ENCODE measurements around the gene MYL3. TPM values are rescaled to one million over a fixed set of nuclear protein-coding genes. Genes with fewer than 3 reads are reported as not detected.

The MYL3 gene
- polyA plus RNA-seq, 1 of the 3 experiments (the other 2 are of a cell fraction) = not detected

DNA sequence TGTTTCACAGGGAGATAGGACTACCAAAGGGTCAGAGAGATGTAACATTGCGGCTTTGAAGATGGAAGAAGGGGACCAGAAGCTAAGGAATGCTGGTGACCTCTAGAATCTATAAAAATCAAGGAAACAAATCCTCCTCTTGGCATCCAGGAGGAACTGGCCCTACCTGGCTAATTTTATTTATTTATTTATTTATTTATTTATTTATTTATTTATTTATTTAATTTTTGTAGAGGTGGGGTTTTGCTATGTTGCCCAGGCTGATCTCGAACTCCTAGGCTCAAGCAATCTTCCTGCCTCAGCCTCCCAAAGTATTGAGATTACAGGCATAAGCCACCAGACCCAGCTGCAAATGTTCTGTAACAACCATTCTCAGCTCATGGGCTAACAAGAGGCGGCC, 19.7 kb downstream of the MYL3 start:
- TF ChIP-seq RAD21 (IDR thresholded peaks at IDR 0.05; ENCODE audit: low read length) (no peak), RFX5 (IDR thresholded peaks at IDR 0.05; ENCODE audit: low read length) (no peak), EZH2phosphoT487 (IDR thresholded peaks at IDR 0.05; ENCODE audit: borderline replicate concordance, low read depth) (no peak), POLR2AphosphoS5 (IDR thresholded peaks at IDR 0.05; ENCODE audit: low read depth, low read length) (no peak), FOXJ3 (CRISPR knock-in tag; IDR thresholded peaks at IDR 0.05) (no peak), TAF1 (IDR thresholded peaks at IDR 0.05; ENCODE audit: borderline replicate concordance, low read depth, low read length) (no peak), GATA2 (CRISPR knock-in tag; IDR thresholded peaks at IDR 0.05) (no peak)
- TF ChIP-seq, protein P1, sequence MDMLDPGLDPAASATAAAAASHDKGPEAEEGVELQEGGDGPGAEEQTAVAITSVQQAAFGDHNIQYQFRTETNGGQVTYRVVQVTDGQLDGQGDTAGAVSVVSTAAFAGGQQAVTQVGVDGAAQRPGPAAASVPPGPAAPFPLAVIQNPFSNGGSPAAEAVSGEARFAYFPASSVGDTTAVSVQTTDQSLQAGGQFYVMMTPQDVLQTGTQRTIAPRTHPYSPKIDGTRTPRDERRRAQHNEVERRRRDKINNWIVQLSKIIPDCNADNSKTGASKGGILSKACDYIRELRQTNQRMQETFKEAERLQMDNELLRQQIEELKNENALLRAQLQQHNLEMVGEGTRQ (IDR thresholded peaks at IDR 0.05; ENCODE audit: borderline replicate concordance, low read depth, low read length) = no peak
- TF ChIP-seq, protein P2, sequence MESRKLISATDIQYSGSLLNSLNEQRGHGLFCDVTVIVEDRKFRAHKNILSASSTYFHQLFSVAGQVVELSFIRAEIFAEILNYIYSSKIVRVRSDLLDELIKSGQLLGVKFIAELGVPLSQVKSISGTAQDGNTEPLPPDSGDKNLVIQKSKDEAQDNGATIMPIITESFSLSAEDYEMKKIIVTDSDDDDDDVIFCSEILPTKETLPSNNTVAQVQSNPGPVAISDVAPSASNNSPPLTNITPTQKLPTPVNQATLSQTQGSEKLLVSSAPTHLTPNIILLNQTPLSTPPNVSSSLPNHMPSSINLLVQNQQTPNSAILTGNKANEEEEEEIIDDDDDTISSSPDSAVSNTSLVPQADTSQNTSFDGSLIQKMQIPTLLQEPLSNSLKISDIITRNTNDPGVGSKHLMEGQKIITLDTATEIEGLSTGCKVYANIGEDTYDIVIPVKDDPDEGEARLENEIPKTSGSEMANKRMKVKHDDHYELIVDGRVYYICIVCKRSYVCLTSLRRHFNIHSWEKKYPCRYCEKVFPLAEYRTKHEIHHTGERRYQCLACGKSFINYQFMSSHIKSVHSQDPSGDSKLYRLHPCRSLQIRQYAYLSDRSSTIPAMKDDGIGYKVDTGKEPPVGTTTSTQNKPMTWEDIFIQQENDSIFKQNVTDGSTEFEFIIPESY (IDR thresholded peaks at IDR 0.05; ENCODE audit: borderline replicate concordance, low read depth) = no peak
- TF ChIP-seq, protein P3, sequence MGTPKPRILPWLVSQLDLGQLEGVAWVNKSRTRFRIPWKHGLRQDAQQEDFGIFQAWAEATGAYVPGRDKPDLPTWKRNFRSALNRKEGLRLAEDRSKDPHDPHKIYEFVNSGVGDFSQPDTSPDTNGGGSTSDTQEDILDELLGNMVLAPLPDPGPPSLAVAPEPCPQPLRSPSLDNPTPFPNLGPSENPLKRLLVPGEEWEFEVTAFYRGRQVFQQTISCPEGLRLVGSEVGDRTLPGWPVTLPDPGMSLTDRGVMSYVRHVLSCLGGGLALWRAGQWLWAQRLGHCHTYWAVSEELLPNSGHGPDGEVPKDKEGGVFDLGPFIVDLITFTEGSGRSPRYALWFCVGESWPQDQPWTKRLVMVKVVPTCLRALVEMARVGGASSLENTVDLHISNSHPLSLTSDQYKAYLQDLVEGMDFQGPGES (IDR thresholded peaks at IDR 0.05; ENCODE audit: low read depth, low read length) = no peak
- TF ChIP-seq, protein P4, sequence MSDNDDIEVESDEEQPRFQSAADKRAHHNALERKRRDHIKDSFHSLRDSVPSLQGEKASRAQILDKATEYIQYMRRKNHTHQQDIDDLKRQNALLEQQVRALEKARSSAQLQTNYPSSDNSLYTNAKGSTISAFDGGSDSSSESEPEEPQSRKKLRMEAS (IDR thresholded peaks at IDR 0.05; ENCODE audit: low read depth) = no peak
- H3K27ac ChIP-seq (ENCODE audit: low read depth in 2 of 2, low read length in 1 of 2) = no peak overlapping the region
- H3K9ac ChIP-seq = no peak overlapping the region
- no peak overlapping the region for H3K4me2 ChIP-seq
- POLR2A ChIA-PET = no interaction called here
- DNase-seq = no peak
- H4K20me1 ChIP-seq (ENCODE audit: insufficient read depth) = no peaks in the 10 kb centered on the region
- H3K4me1 ChIP-seq (ENCODE audit: control insufficient read depth in 1 of 2, insufficient read depth in 2 of 2, low read depth in 1 of 2, low read length in 1 of 2) = peaks cover 0 to 27% of the 10 kb centered on the region in 2 experiments; a peak in 2 of 4 replicates
- no peaks in the 10 kb centered on the region for H3K36me3 ChIP-seq (replicated peaks in 1 of 2; ENCODE audit: control insufficient read depth in 1 of 2, insufficient read depth in 2 of 2, low read length in 1 of 2)
- H3K4me3 ChIP-seq (ENCODE audit: low read depth in 2 of 2, low read length in 1 of 2) = no peak overlapping the region
- CTCF ChIA-PET = no interaction called here
- H3K27me3 ChIP-seq (ENCODE audit: insufficient read depth) = no peaks in the 10 kb centered on the region
- no peak overlapping the region for H2AFZ ChIP-seq (ENCODE audit: low read depth)
- WGBS (ENCODE audit: low lambda C conversion rate) = 88% methylated on average over 3 of the region's 3 CpGs
- H3K9me3 ChIP-seq = peaks cover 8% of the 10 kb centered on the region; the same call in 1 of the 2 replicates
- no peaks in the 10 kb centered on the region for H3K79me2 ChIP-seq (ENCODE audit: insufficient read depth)
- H3K9me2 ChIP-seq = no peaks in the 10 kb centered on the region
- H3F3A ChIP-seq (replicated peaks; ENCODE audit: insufficient read depth) = no peaks in the 10 kb centered on the region

DNA sequence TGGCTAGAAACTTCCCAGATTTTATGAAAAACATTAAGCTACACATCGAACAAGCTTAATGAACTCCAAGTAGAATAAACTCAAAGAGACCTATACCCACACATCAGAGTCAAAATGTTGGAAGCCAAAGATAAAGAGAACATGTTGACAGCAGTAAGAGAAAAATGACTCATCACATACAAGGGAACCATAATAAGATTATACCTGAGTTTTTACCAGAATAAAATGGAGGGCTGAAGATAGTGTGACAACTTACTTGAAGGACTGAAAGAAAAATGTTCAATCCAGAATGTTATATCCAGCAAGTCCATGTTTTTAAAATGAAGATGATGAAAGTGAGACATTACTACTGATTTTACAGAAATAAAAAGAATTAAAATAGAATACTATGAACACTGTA, 22.8 kb downstream of the MYL3 start:
- Histone ChIP-seq H3K36me3 (replicated peaks in 1 of 2; ENCODE audit: control insufficient read depth in 1 of 2, insufficient read depth in 2 of 2, low read length in 1 of 2) (no peaks in the 10 kb centered on the region), H3K9me2 (no peaks in the 10 kb centered on the region), H3K27ac (ENCODE audit: low read depth in 2 of 2, low read length in 1 of 2) (no peak overlapping the region), H3K4me1 (ENCODE audit: control insufficient read depth in 1 of 2, insufficient read depth in 2 of 2, low read depth in 1 of 2, low read length in 1 of 2) (peaks cover 0 to 12% of the 10 kb centered on the region in 2 experiments; a peak in 2 of 4 replicates), H3F3A (replicated peaks; ENCODE audit: insufficient read depth) (no peaks in the 10 kb centered on the region), H3K79me2 (ENCODE audit: insufficient read depth) (no peaks in the 10 kb centered on the region), H2AFZ (ENCODE audit: low read depth) (no peak overlapping the region), H4K20me1 (ENCODE audit: insufficient read depth) (no peaks in the 10 kb centered on the region), H3K9me3 (peaks cover 8% of the 10 kb centered on the region; the same call in 1 of the 2 replicates), H3K9ac (no peak overlapping the region), H3K4me2 (no peak overlapping the region), H3K27me3 (ENCODE audit: insufficient read depth) (no peaks in the 10 kb centered on the region), H3K4me3 (ENCODE audit: low read depth in 2 of 2, low read length in 1 of 2) (no peak overlapping the region)
- ChIA-PET POLR2A (no interaction called here), CTCF (interaction anchor here (1.0 kb wide), 1 partner anchor 352 kb away, joined by 3 read pairs; no protein-coding TSS in a partner anchor)
- WGBS (ENCODE audit: low lambda C conversion rate) = 16% methylated on average over 1 of the region's 1 CpG
- no peak for DNase-seq
- TF ChIP-seq RFX5 (IDR thresholded peaks at IDR 0.05; ENCODE audit: low read length) = no peak
- TF ChIP-seq, protein P5, sequence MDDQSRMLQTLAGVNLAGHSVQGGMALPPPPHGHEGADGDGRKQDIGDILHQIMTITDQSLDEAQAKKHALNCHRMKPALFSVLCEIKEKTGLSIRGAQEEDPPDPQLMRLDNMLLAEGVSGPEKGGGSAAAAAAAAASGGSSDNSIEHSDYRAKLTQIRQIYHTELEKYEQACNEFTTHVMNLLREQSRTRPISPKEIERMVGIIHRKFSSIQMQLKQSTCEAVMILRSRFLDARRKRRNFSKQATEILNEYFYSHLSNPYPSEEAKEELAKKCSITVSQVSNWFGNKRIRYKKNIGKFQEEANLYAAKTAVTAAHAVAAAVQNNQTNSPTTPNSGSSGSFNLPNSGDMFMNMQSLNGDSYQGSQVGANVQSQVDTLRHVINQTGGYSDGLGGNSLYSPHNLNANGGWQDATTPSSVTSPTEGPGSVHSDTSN (IDR thresholded peaks at IDR 0.05) = no peak
- no peak for TF ChIP-seq REST (IDR thresholded peaks at IDR 0.05; ENCODE audit: low read depth, low read length)
- TF ChIP-seq EZH2phosphoT487 (IDR thresholded peaks at IDR 0.05; ENCODE audit: borderline replicate concordance, low read depth) = no peak
- TF ChIP-seq POLR2AphosphoS5 (IDR thresholded peaks at IDR 0.05; ENCODE audit: low read depth, low read length) = no peak
- no peak for TF ChIP-seq EP300 (IDR thresholded peaks at IDR 0.05; ENCODE audit: borderline replicate concordance in 1 of 2, low read depth in 1 of 2, low read length in 1 of 2)
- no peak for TF ChIP-seq FOXM1 (IDR thresholded peaks at IDR 0.05; ENCODE audit: low read depth)
- TF ChIP-seq, protein P3 (IDR thresholded peaks at IDR 0.05; ENCODE audit: low read depth, low read length) = no peak

All from SK-N-SH (cell line).